ENCODE data around the gene SHB. TPM values are rescaled to one million over a fixed set of nuclear protein-coding genes. Genes with fewer than 3 reads are reported as not detected.
A peak's percentile ranks its signal among the peaks of the same experiment; 100 is the strongest.

Gene SHB
- total RNA-seq, 1 experiment from 2014 or later: 12.2 TPM

GRCh38 chr9:37953206-37953774 is 115.7 kb downstream of the SHB start (continued):
- no peak for TF ChIP-seq NFE2L1 (CRISPR knock-in tag; IDR thresholded peaks at IDR 0.05)
- TF ChIP-seq TEAD1 (CRISPR knock-in tag; IDR thresholded peaks at IDR 0.05): no peak
- no peak for TF ChIP-seq ZNF416 (CRISPR knock-in tag; IDR thresholded peaks at IDR 0.05)
- TF ChIP-seq ZNF219 (CRISPR knock-in tag; IDR thresholded peaks at IDR 0.05; ENCODE audit: borderline replicate concordance): no peak
- TF ChIP-seq, protein P1, sequence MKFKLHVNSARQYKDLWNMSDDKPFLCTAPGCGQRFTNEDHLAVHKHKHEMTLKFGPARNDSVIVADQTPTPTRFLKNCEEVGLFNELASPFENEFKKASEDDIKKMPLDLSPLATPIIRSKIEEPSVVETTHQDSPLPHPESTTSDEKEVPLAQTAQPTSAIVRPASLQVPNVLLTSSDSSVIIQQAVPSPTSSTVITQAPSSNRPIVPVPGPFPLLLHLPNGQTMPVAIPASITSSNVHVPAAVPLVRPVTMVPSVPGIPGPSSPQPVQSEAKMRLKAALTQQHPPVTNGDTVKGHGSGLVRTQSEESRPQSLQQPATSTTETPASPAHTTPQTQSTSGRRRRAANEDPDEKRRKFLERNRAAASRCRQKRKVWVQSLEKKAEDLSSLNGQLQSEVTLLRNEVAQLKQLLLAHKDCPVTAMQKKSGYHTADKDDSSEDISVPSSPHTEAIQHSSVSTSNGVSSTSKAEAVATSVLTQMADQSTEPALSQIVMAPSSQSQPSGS (CRISPR knock-in tag; IDR thresholded peaks at IDR 0.05; ENCODE audit: borderline replicate concordance, low read depth): no peak
- no peak for TF ChIP-seq ETV6 (CRISPR knock-in tag; IDR thresholded peaks at IDR 0.05)
- TF ChIP-seq, protein P2, sequence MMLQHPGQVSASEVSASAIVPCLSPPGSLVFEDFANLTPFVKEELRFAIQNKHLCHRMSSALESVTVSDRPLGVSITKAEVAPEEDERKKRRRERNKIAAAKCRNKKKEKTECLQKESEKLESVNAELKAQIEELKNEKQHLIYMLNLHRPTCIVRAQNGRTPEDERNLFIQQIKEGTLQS (CRISPR knock-in tag; conservative IDR thresholded peaks at IDR 0.05): no peak

DNA sequence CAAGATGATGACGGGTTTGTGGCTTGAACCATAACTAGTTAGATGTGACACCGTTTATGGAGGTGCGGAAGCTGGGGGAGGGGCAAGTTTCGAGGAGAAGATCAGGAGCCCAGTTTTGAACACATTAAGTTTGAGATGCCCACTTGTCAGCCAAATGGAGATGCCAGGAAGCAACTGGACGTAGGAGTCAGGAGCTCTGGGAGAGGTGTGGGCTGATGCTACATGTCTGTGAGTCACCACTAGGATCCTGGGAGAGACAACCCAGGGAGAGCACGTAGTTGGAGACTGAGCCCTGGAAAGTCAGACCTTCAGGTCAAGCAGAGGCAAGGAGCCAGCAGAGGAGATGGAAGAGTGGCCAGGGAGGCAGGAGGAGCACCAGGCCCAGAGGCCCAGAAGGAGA is 116.3 kb downstream of the SHB start:
- H3K27ac Mint-ChIP-seq: 0 out of 2 replicates have a peak overlapping the region, but pooled peaks have one; percentile 14
- H3K4me1 Mint-ChIP-seq: no peaks in the 10 kb centered on the region
- no peaks in the 10 kb centered on the region for H3K9me3 Mint-ChIP-seq
- H3K4me3 Mint-ChIP-seq: no peak overlapping the region
- ChIA-PET CTCF (interaction anchor here (1.0 kb wide), 1 partner anchor 39 kb away, joined by 3 read pairs; no protein-coding TSS in a partner anchor), POLR2A (no interaction called here)
- TF ChIP-seq, protein P3, sequence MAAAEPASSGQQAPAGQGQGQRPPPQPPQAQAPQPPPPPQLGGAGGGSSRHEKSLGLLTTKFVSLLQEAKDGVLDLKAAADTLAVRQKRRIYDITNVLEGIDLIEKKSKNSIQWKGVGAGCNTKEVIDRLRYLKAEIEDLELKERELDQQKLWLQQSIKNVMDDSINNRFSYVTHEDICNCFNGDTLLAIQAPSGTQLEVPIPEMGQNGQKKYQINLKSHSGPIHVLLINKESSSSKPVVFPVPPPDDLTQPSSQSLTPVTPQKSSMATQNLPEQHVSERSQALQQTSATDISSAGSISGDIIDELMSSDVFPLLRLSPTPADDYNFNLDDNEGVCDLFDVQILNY (CRISPR knock-in tag; IDR thresholded peaks at IDR 0.05): no peak
- TF ChIP-seq ZNF416 (CRISPR knock-in tag; IDR thresholded peaks at IDR 0.05) (no peak), HMGA2 (CRISPR knock-in tag; IDR thresholded peaks at IDR 0.05) (no peak), FOXJ3 (CRISPR knock-in tag; IDR thresholded peaks at IDR 0.05; ENCODE audit: borderline replicate concordance) (no peak)
- TF ChIP-seq, protein P4, sequence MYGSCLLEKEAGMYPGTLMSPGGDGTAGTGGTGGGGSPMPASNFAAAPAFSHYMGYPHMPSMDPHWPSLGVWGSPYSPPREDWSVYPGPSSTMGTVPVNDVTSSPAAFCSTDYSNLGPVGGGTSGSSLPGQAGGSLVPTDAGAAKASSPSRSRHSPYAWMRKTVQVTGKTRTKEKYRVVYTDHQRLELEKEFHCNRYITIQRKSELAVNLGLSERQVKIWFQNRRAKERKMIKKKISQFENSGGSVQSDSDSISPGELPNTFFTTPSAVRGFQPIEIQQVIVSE (CRISPR knock-in tag; IDR thresholded peaks at IDR 0.05; ENCODE audit: borderline replicate concordance): no peak
- DNase-seq (ENCODE audit: low spot score): no peak
- H3K36me3 Mint-ChIP-seq: peaks cover 18% of the 10 kb centered on the region
- no peak for ATAC-seq
- H3K27me3 Mint-ChIP-seq (ENCODE audit: low read depth): no peaks in the 10 kb centered on the region

- DNase-seq (ENCODE audit: low spot score): no peak
- ATAC-seq: no peak
Observed at GRCh38 chr9:37951671-37952449, 117.2 kb downstream of the SHB start.

DNA sequence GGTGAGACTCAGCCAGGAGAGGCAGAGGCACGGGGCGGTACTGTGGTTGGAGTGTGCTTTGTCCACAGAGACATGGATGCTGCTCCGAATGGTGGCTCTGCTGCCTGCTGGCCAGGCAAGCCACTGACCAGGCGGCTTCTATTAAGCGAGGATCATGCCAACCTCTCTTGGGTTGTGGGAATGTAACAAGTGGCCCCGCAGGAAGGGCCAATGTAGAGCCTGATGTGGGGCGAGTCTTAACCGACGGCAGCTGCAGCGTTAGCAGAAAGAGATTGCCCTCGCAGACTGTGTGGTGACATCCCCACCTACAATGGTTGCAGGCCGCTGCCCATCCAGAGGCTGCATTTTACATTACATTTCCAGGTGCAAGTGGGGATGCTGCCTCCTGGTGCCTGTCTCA is 118.5 kb downstream of the SHB start:
- Mint-ChIP-seq H3K9me3 (no peaks in the 10 kb centered on the region), H3K27ac (no peak overlapping the region), H3K4me1 (no peaks in the 10 kb centered on the region), H3K4me3 (no peak overlapping the region), H3K27me3 (ENCODE audit: low read depth) (no peaks in the 10 kb centered on the region), H3K36me3 (peaks cover 20% of the 10 kb centered on the region)
- DNase-seq (ENCODE audit: low spot score) (no peak), ATAC-seq (no peak)
- CTCF ChIA-PET: interaction anchor here (0.9 to 1.4 kb wide), 2 partner anchors 10 to 37 kb away, joined by 3 to 4 read pairs; no protein-coding TSS in a partner anchor
- POLR2A ChIA-PET: no interaction called here
- TF ChIP-seq TP53 (CRISPR knock-in tag; IDR thresholded peaks at IDR 0.05) (no peak), NR3C1 (CRISPR knock-in tag; conservative IDR thresholded peaks at IDR 0.05; ENCODE audit: low read depth) (no peak), ZBTB21 (CRISPR knock-in tag; IDR thresholded peaks at IDR 0.05; ENCODE audit: borderline replicate concordance) (no peak), CBFB (CRISPR knock-in tag; IDR thresholded peaks at IDR 0.05; ENCODE audit: low read depth) (no peak), NR1H2 (CRISPR knock-in tag; IDR thresholded peaks at IDR 0.05) (no peak), E2F4 (CRISPR knock-in tag; IDR thresholded peaks at IDR 0.05; ENCODE audit: borderline replicate concordance, low read depth) (no peak), GRHL2 (CRISPR knock-in tag; IDR thresholded peaks at IDR 0.05; ENCODE audit: insufficient replicate concordance, severe bottlenecking) (no peak)
- TF ChIP-seq, protein P5, sequence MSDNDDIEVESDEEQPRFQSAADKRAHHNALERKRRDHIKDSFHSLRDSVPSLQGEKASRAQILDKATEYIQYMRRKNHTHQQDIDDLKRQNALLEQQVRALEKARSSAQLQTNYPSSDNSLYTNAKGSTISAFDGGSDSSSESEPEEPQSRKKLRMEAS (CRISPR knock-in tag; IDR thresholded peaks at IDR 0.05): no peak
- TF ChIP-seq, protein P1 (CRISPR knock-in tag; IDR thresholded peaks at IDR 0.05; ENCODE audit: borderline replicate concordance, low read depth): no peak
- TF ChIP-seq, protein P6, sequence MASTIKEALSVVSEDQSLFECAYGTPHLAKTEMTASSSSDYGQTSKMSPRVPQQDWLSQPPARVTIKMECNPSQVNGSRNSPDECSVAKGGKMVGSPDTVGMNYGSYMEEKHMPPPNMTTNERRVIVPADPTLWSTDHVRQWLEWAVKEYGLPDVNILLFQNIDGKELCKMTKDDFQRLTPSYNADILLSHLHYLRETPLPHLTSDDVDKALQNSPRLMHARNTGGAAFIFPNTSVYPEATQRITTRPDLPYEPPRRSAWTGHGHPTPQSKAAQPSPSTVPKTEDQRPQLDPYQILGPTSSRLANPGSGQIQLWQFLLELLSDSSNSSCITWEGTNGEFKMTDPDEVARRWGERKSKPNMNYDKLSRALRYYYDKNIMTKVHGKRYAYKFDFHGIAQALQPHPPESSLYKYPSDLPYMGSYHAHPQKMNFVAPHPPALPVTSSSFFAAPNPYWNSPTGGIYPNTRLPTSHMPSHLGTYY (CRISPR knock-in tag; IDR thresholded peaks at IDR 0.05): no peak

More at GRCh38 chr9:37951671-37952449, 117.2 kb downstream of the SHB start:
- Mint-ChIP-seq H3K9me3 (no peaks in the 10 kb centered on the region), H3K4me3 (no peak overlapping the region), H3K27me3 (ENCODE audit: low read depth) (no peaks in the 10 kb centered on the region), H3K36me3 (peaks cover 18% of the 10 kb centered on the region), H3K4me1 (no peaks in the 10 kb centered on the region), H3K27ac (no peak overlapping the region)
- TF ChIP-seq ETV6 (CRISPR knock-in tag; IDR thresholded peaks at IDR 0.05): no peak
- TF ChIP-seq GTF2I (CRISPR knock-in tag; conservative IDR thresholded peaks at IDR 0.05): 0 out of 2 replicates have a peak, but pooled peaks have one; percentile 30
- ChIA-PET CTCF (interaction anchor here (0.8 to 1.4 kb wide), 3 partner anchors 11 to 38 kb away, joined by 3 to 4 read pairs (median 3); no protein-coding TSS in a partner anchor), POLR2A (no interaction called here)

Data from WTC11 (cell line).